ENCODE measurements around the gene NECTIN4. TPM values are rescaled to one million over a fixed set of nuclear protein-coding genes. Genes with fewer than 3 reads are reported as not detected.

Gene NECTIN4
- total RNA-seq, 4 donors from 2014 or later = 0.27 TPM; not detected in 3

DNA sequence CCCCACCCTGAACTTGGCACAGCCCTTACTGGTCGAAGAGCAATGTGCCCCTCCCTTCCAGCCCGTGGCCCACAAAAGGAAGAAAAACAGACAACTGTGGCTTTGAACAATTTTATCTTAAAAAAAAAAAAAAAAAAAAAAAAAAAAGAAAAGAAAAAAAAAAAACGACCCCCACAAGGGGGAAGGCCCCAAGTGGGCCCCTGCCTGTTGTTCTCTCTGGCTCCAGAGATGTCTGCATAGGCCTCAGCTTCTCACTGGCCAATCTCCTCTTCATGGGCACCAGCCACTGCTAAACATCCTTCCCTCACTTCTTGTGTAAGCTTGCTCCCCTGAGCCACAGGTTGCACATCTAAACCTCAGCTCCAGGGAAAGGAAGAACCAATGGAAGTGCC is 50.2 kb downstream of the NECTIN4 start:
- no peaks in the 10 kb centered on the region for H3K27me3 ChIP-seq
- no peak for DNase-seq
- peaks cover 26 to 29% of the 10 kb centered on the region in 2 donors for H3K4me1 ChIP-seq
- 10 to 18% methylated on average over 3 of the region's 3 CpGs for WGBS, 2 donors
- TF ChIP-seq, protein P1, sequence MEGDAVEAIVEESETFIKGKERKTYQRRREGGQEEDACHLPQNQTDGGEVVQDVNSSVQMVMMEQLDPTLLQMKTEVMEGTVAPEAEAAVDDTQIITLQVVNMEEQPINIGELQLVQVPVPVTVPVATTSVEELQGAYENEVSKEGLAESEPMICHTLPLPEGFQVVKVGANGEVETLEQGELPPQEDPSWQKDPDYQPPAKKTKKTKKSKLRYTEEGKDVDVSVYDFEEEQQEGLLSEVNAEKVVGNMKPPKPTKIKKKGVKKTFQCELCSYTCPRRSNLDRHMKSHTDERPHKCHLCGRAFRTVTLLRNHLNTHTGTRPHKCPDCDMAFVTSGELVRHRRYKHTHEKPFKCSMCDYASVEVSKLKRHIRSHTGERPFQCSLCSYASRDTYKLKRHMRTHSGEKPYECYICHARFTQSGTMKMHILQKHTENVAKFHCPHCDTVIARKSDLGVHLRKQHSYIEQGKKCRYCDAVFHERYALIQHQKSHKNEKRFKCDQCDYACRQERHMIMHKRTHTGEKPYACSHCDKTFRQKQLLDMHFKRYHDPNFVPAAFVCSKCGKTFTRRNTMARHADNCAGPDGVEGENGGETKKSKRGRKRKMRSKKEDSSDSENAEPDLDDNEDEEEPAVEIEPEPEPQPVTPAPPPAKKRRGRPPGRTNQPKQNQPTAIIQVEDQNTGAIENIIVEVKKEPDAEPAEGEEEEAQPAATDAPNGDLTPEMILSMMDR (IDR thresholded peaks at IDR 0.05) = no peak
- TF ChIP-seq POLR2A (IDR thresholded peaks at IDR 0.05) = no peak
- no peaks in the 10 kb centered on the region for H3K9me3 ChIP-seq
- peaks cover 32 to 35% of the 10 kb centered on the region in 2 donors for H3K36me3 ChIP-seq
- intact Hi-C loops (cut with DNase I) = no loop called here
- peak overlapping the region in 1 of 3 donors; percentile 60 for H3K4me3 ChIP-seq (replicated peaks in 1 of 3)
- H3K27ac ChIP-seq = peak overlapping the region in 2 of 3 donors; percentile 44 to 86

DNA sequence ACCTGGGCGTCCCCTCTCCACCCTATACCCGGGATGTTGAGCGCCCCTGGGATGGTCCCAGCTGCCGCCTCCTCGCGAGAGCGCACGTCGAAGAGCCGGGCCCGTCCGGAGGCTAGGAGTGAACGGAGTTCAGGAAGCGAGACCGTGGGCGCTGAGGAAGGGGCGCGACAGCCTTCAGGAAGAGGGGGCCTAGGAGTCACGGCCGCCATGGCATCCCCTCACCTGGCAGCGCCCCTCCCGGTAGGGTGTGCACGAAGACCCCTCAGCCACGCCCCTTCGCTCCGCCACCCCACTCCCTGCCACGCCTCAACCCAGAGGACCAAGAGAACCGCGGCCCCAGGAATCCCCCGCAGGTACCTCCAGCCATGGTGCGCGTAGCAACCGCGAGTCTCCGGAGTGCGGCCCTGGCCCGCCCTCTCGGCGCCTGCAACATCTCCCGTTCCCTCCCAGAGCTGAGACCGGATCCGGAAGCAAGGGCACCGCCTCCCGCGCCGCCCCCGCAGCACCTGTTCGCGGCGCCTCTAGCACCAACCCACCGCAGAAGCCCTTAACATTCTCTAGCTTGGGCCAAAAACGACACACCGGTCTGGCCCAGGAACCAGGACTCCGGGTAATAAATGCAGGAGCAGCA is 50.7 kb downstream of the NECTIN4 start, which contains the start of gene TSTD1:
TSS of gene TSTD1 (minus strand) at position 442 of the 631 bp plus-strand sequence. CDS start at position 367, 75 bp downstream.
- Histone ChIP-seq H3K4me1 (peaks cover 22 to 24% of the 10 kb centered on the region in 2 donors), H3K36me3 (peaks cover 32 to 35% of the 10 kb centered on the region in 2 donors), H3K27me3 (no peaks in the 10 kb centered on the region), H3K4me3 (replicated peaks in 1 of 3) (peak within 1 kb of the TSS; percentile 45 to 88 (median 60)), H3K9me3 (no peaks in the 10 kb centered on the region), H3K27ac (peak within 1 kb of the TSS; percentile 53 to 86 (median 70))
- TF ChIP-seq, protein P1 (IDR thresholded peaks at IDR 0.05) = peak in 1 of 6 experiments; percentile 13
- TF ChIP-seq POLR2A (IDR thresholded peaks at IDR 0.05) = peak; percentile 44 to 86
- peak; percentile 93 to 95 for DNase-seq
- intact Hi-C loops (cut with DNase I) = no loop called here
- WGBS, 2 donors = 23 to 28% methylated on average over 29 to 30 of the region's 54 CpGs

DNA sequence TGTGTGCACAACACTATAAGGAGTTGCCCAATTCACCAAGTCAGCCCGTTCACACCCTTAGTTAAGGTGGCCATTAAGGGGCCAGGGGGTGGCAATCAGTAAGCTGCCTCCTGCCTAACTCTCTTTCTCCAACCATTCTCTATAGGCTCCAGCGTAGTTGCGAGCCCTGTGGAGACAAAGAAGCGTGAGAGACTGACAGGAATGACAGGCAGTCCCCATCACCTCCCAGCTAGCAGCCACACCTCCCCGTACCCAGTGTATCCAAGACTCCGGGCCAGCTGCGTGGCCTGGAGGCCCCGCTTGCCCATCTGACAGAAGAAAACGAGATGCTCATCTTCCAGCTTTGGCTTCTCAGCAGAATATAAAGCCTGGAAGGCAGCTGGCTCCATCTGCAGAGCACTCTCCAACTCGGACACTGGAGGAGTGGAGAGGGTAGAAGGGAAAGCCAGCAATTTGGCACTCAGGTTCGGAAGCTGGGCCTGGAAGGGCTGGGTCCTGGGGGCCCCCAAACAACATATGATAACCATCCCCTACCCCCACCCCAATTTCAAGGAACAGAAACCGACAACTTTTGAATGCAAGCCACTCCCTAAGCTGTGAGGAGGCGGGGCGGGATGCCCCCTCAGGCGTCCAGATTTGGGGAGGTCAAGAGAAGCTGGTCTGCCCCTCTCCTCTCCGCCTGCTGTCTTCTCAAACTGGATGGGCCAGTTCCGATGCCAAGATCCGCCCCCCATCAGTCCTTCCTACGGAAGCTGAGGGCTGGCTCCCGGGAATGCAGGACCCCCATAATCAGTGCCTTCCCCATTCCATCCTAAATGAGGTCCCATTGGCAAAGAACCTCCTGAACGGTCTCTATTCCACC is 51.5 kb downstream of the NECTIN4 start:
- no peaks in the 10 kb centered on the region for H3K9me3 ChIP-seq
- peaks cover 32 to 35% of the 10 kb centered on the region in 2 donors for H3K36me3 ChIP-seq
- 43 to 53% methylated on average over 20 of the region's 21 CpGs for WGBS, 2 donors
- no peaks in the 10 kb centered on the region for H3K27me3 ChIP-seq
- H3K4me3 ChIP-seq (replicated peaks in 1 of 3) = peak overlapping the region; percentile 45 to 88 (median 60)
- peak overlapping the region; percentile 53 to 86 (median 70) for H3K27ac ChIP-seq
- peak; percentile 81 to 85 for DNase-seq
- intact Hi-C loops (cut with DNase I) = no loop called here
- TF ChIP-seq POLR2A (IDR thresholded peaks at IDR 0.05) = no peak
- TF ChIP-seq, protein P1 (IDR thresholded peaks at IDR 0.05) = no peak
- peaks cover 18 to 22% of the 10 kb centered on the region in 2 donors for H3K4me1 ChIP-seq

DNA sequence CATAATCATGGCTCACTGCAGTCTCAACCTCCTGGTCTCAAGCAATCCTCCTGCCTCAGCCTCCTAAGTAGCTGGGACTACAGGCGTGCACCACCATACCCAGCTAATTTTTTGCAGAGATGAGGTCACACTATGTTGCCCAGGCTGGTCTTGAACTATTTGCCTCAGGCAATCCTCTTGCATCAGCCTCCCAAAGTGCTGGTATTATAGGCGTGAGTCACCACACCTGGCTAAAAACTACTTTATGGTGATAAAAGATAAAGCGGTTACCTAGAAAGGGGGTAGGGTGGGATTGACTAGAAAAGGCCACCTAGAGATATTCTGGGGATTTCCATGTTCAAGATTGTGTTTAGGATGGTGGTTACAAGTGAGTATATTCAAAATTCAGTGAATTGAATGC is 55.6 kb downstream of the NECTIN4 start:
- Histone ChIP-seq H3K9me3 (no peaks in the 10 kb centered on the region), H3K27me3 (no peaks in the 10 kb centered on the region), H3K27ac (no peak overlapping the region), H3K4me3 (replicated peaks in 1 of 3) (no peak overlapping the region), H3K4me1 (peaks cover 13 to 14% of the 10 kb centered on the region in 2 donors), H3K36me3 (no peaks in the 10 kb centered on the region)
- 98 to 100% methylated on average over 3 of the region's 3 CpGs for WGBS, 2 donors
- intact Hi-C loops (cut with DNase I) = no loop called here
- TF ChIP-seq POLR2A (IDR thresholded peaks at IDR 0.05) = no peak
- TF ChIP-seq, protein P1 (IDR thresholded peaks at IDR 0.05) = no peak
- DNase-seq = no peak
